Muscle of arm (tissue), 12 donors: ENCODE data around the gene GABRQ. TPM values are rescaled to one million over a fixed set of nuclear protein-coding genes. Genes with fewer than 3 reads are reported as not detected.
"Not testable (repeated sequence)": the region's sequence is repeated elsewhere in the genome, so short reads cannot be mapped to it uniquely, and the experiment has no call there.

Experiments used
- DNase-seq: peaks from one replicate; pipeline ENCODE4 v3.0.0-alpha.2; 2013
- polyA plus RNA-seq, 12 donors: library from polyadenylated mRNA; unstranded; fragments of 120-200 nt; gene quantifications; one replicate each; pipeline ENCODE4 v1.2.1, GENCODE V29; 2013; ENCODE audit not compliant: insufficient read length in 12 of 12

Gene GABRQ
- polyA plus RNA-seq, 12 donors = 1.2 to 2.6 (median 1.6) TPM; not detected in 1

DNA sequence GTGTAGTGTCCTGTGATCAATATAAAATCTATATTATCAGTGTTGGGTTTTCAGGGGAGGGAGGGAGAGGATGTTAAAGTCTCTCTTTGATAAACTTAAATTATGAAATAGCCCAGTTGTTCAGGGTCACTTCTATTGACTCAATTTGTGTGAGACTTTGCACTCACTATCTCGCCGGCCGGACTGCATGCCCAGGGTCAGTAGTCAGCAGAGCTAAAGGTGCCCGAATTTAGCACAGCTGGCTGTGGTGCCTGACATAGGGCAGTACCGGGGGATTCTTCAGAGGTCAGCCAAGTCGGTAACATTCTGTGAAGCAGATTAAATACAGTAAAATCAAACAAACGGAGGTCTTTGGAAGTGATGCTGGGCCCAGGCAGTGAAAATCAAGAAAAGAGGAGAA is 19.2 kb downstream of the GABRQ start:
- no peak for DNase-seq

- no peak for DNase-seq
Observed at GRCh38 chrX:152658302-152658701, 20.6 kb downstream of the GABRQ start.

DNA sequence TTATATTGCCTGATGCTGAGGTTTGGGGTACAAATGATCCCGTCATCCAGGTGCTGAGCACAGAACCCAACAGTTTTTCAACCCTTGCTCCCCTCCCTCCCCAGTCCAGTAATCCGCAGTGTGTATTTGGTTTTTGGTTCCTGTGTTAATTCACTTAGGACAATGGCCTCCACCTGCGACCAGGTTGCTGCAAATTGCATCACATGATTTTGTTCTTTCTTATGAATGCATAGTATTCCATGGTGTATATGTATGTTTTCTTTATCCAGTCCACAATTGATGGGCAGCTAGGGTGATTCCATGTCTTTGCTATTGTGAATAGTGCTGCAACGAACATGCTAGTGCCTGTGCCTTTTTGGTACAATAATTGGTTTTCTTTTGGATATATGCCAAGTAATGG is 25.4 kb downstream of the GABRQ start:
- no peak for DNase-seq

GRCh38 chrX:152674135-152674534 is 36.4 kb downstream of the GABRQ start:
- DNase-seq = no peak

DNA sequence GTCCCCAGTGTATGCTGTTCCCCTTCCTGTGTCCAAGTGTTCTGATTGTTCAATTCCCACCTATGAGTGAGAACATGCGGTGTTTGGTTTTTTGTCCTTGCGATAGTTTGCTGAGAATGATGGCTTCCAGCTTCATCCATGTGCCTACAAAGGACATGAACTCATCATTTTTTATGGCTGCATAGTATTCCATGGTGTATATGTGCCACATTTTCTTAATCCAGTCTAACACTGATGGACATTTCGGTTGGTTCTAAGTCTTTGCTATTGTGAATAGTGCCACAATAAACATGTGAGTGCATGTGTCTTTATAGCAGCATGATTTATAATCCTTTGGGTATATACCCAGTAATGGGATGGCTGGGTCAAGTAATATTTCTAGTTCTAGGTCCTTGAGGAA is 37.0 kb downstream of the GABRQ start:
- DNase-seq = not testable (repeated sequence)

- DNase-seq = not testable (repeated sequence)
Observed at GRCh38 chrX:152681012-152681411, 43.3 kb downstream of the GABRQ start.

DNA sequence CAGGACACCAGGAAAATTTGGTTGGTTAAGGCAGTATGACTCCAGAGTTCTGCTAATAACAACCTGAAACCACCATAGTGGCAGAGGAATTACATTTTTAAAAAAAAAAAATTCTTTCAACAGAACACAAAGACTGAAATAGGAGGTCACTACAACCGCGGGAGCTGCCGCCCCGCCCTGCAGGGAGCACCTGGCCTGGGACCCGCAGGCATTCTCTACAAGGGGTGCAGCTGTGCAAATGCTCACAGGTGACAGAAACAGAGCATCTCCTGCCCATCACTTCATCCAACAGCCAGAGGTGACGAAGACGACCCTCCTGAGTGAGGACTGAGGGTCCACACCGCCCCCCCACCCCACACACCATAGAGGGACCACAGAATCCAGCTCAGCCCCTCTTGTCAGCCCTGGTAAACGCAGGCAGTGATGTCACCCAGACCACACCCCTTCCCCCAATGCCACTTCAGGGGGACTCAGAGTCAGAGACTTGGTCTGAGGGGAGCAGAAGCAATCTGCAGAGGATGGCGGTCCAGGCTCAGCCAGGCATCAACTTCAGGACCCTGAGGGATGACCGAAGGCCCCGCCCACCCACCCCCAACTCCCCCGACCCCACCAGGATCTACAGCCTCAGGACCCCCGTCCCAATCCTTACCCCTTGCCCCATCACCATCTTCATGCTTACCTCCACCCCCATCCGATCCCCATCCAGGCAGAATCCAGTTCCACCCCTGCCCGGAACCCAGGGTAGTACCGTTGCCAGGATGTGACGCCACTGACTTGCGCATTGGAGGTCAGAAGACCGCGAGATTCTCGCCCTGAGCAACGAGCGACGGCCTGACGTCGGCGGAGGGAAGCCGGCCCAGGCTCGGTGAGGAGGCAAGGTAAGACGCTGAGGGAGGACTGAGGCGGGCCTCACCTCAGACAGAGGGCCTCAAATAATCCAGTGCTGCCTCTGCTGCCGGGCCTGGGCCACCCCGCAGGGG is 60.5 kb downstream of the GABRQ start, which contains the start of gene MAGEA3:
TSS of gene MAGEA3 (plus strand) at position 843 of the 980 bp plus-strand sequence. CDS start 2,039 bp downstream, outside the sequence.
- DNase-seq = not testable (repeated sequence)

DNA sequence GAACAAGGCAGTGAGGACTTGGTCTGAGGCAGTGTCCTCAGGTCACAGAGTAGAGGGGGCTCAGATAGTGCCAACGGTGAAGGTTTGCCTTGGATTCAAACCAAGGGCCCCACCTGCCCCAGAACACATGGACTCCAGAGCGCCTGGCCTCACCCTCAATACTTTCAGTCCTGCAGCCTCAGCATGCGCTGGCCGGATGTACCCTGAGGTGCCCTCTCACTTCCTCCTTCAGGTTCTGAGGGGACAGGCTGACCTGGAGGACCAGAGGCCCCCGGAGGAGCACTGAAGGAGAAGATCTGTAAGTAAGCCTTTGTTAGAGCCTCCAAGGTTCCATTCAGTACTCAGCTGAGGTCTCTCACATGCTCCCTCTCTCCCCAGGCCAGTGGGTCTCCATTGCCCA is 62.7 kb downstream of the GABRQ start:
- DNase-seq = not testable (repeated sequence)

GRCh38 chrX:152706500-152706899 is 68.8 kb downstream of the GABRQ start:
- not testable (repeated sequence) for DNase-seq

Other genes with a start within 250 kb of the GABRQ start
- gene GABRA3, start 186.6 kb upstream of the GABRQ start, polyA plus RNA-seq = 1 to 10 TPM in 11 of 12 donors, not detected in 1; 1.0 to 2.8 (median 2.2) TPM
- not detected for gene MAGEA3, start 60.9 kb downstream of the GABRQ start, polyA plus RNA-seq
- gene CSAG2, start 71.4 kb downstream of the GABRQ start, polyA plus RNA-seq = not detected
- not detected for gene MAGEA2B, start 76.7 kb downstream of the GABRQ start, polyA plus RNA-seq
- under 1 TPM in 1 of 12 donors, not detected in 11; 0.30 TPM for gene CSAG1, start 95.8 kb downstream of the GABRQ start, polyA plus RNA-seq
- not detected for gene MAGEA12, start 95.9 kb downstream of the GABRQ start, polyA plus RNA-seq
- under 1 TPM in 1 of 12 donors, not detected in 11; 0.35 TPM for gene MAGEA2, start 115.9 kb downstream of the GABRQ start, polyA plus RNA-seq
- under 1 TPM in 1 of 12 donors, not detected in 11; 0.80 TPM for gene CSAG3, start 121.3 kb downstream of the GABRQ start, polyA plus RNA-seq
- not detected for gene MAGEA6, start 131.8 kb downstream of the GABRQ start, polyA plus RNA-seq
- gene CETN2, start 192.9 kb downstream of the GABRQ start, polyA plus RNA-seq = 10 to 100 TPM in 11 of 12 donors, not detected in 1; 27.6 to 52.6 (median 35.8) TPM
- 10 to 100 TPM in 10 of 12 donors, 1 to 10 TPM in 1, not detected in 1; 9.8 to 18.0 (median 12.1) TPM for gene NSDHL, start 193.2 kb downstream of the GABRQ start, polyA plus RNA-seq